HepG2 (cell line): ENCODE data around the gene MGMT. TPM values are rescaled to one million over a fixed set of nuclear protein-coding genes. Genes with fewer than 3 reads are reported as not detected.

Experiments used
- ATAC-seq: fragments of 200-7000 bp; cut with Tn5 transposase; 3 replicates; pipeline ENCODE4 v1.9.1; 2020; ENCODE audit warnings: mild to moderate bottlenecking, moderate library complexity
- BruUV-seq: library from RNA; stranded (reverse); fragments of 400-500 nt; replicated peaks from 2 replicates; lab custom pipeline; 2021; lab: Mats Ljungman, UMichigan
- CTCF ChIA-PET: fragments of 300-600 bp; formaldehyde crosslinking; extraction: SDS; loops from one replicate; lab custom pipeline; 2021; ENCODE audit warnings: low total read pairs, inconsistent platforms, low intra/inter-chr PET ratio; lab: Yijun Ruan, JAX
- POLR2A ChIA-PET: fragments of 350-600 bp; sonication (Branson Sonifier 250); formaldehyde crosslinking; loops from one replicate; lab custom pipeline; 2020; ENCODE audit warnings: antibody characterized with exemption, inconsistent platforms; lab: Yijun Ruan, JAX
- DNase-seq: peaks from one replicate; pipeline ENCODE4 v3.0.0-alpha.2; 2015; ENCODE audit warnings: low spot score
- FAIRE-seq: peaks from 3 replicates; lab custom pipeline; 2011; peaks lifted over from hg19 to GRCh38; lab: Jason Lieb, UNC
- H2AFZ ChIP-seq: one replicate; pipeline ENCODE4 v1.6.1; 2011; ENCODE audit warnings: low read length, inconsistent platforms
- H3K27ac ChIP-seq: fragments of 300-600 bp; 3 replicates; pipeline ENCODE4 v1.8.0; 2011; ENCODE audit warnings: mixed run types, mild to moderate bottlenecking, mixed read lengths, low read length, inconsistent platforms; ENCODE audit not compliant: insufficient read depth; ENCODE audit errors: extremely low read length
- H3K27me3 ChIP-seq, 2 experiments: fragments of 200-600 bp in 1 of 2; 2 replicates in 1 of 2; 3 replicates in 1 of 2; pipeline versions ENCODE4 v1.6.0 to v1.8.0; 2011; ENCODE audit warnings: low read length in 2 of 2, mild to moderate bottlenecking in 2 of 2, moderate library complexity in 2 of 2, inconsistent platforms in 1 of 2; ENCODE audit not compliant: insufficient read depth in 2 of 2, control insufficient read depth in 1 of 2
- H3K36me3 ChIP-seq, 2 experiments: fragments of 200-600 bp in 1 of 2; replicated peaks in 1 of 2; 2 replicates in 1 of 2; 3 replicates in 1 of 2; pipeline versions ENCODE4 v1.5.1 to v1.8.0; 2011; ENCODE audit warnings: low read length in 2 of 2, inconsistent platforms in 1 of 2; ENCODE audit not compliant: insufficient read depth in 2 of 2, control insufficient read depth in 1 of 2
- H3K4me1 ChIP-seq: 2 replicates; pipeline ENCODE4 v1.5.1; 2012; ENCODE audit warnings: low read length, inconsistent platforms; ENCODE audit not compliant: insufficient read depth
- H3K4me2 ChIP-seq: 2 replicates; pipeline ENCODE4 v1.6.0; 2011; ENCODE audit warnings: low read depth, low read length, inconsistent platforms
- H3K4me3 ChIP-seq, 3 experiments: fragments of 200-600 bp in 1 of 3; sonication (generic), shearing (Covaris generic) in 1 of 3; replicated peaks in 1 of 3; 2 replicates each; pipeline ENCODE4 v1.5.1; 2011 to 2016; ENCODE audit warnings: low read length in 3 of 3, inconsistent platforms in 2 of 3, low read depth in 2 of 3, mild to moderate bottlenecking in 2 of 3, control low read depth in 1 of 3, mixed read lengths in 1 of 3; ENCODE audit not compliant: insufficient read depth in 1 of 3
- H3K79me2 ChIP-seq: one replicate; pipeline ENCODE4 v1.6.1; 2011; ENCODE audit warnings: low read length, inconsistent platforms; ENCODE audit not compliant: insufficient read depth
- H3K9ac ChIP-seq: 2 replicates; pipeline ENCODE4 v1.6.0; 2011; ENCODE audit warnings: mild to moderate bottlenecking, low read depth, low read length, inconsistent platforms; ENCODE audit not compliant: insufficient read depth
- H3K9me3 ChIP-seq: 2 replicates; pipeline ENCODE4 v1.5.1; 2012; ENCODE audit warnings: mild to moderate bottlenecking, low read length
- H4K20me1 ChIP-seq: 2 replicates; pipeline ENCODE4 v1.6.0; 2011; ENCODE audit warnings: inconsistent platforms, mild to moderate bottlenecking, low read length, moderate library complexity; ENCODE audit not compliant: insufficient read depth
- PCBP1 ChIP-seq: fragments of 200-400 bp; formaldehyde crosslinking; IDR thresholded peaks from 2 replicates; pipeline ENCODE4 v1.6.1; 2017; ENCODE audit warnings: mild to moderate bottlenecking, low read depth, low read length, borderline replicate concordance
- SOX6 ChIP-seq, 2 experiments: fragments of 450-650 bp in 1 of 2; sonication (generic) in 1 of 2; formaldehyde crosslinking in 1 of 2; IDR thresholded peaks; 2 replicates each; pipeline versions ENCODE4 v1.4.0 to v1.6.1; 2017 to 2020; ENCODE audit warnings: antibody characterized with exemption in 1 of 2, mild to moderate bottlenecking in 1 of 2, missing genetic modification reagents in 1 of 2
- WGBS: methylation state at CpG from one replicate; pipeline ENCODE4 v1.1.6; 2017; ENCODE audit warnings: low lambda C conversion rate; 5-methylcytosine and 5-hydroxymethylcytosine counted together
- in situ Hi-C: cut with HindIII; loops from 2 replicates; pipeline ENCODE4 v1.10.0; 2017; ENCODE audit warnings: low pct_unique_long_range_greater_than_20kb; ENCODE audit not compliant: extremely low pct_ligation_motif_present
- intact Hi-C: fragments of 100-400 bp; cut with micrococcal nuclease; formaldehyde crosslinking; loops from one replicate; pipeline ENCODE4 v1.10.0; 2022; ENCODE audit not compliant: unreplicated experiment
- polyA plus RNA-seq, 8 experiments: library from polyadenylated mRNA; depleted of rRNA in 3 of 8; stranded (reverse) in 7 of 8; unstranded in 1 of 8; fragments of >200 nt; fragmentation: Illumina TruSeq in 4 of 8; extraction: Trizol in 4 of 8; gene quantifications; 2 replicates each; pipeline versions ENCODE4 v1.2.1 to v1.2.3, GENCODE V29; 2011 to 2016; ENCODE audit warnings: low read depth in 4 of 8, missing spikeins in 1 of 8, mixed read lengths in 1 of 8; ENCODE audit not compliant: insufficient read depth in 1 of 8
- total RNA-seq, 5 experiments: library from RNA; depleted of rRNA; stranded (reverse); fragments of >200 nt; fragmentation: Illumina TruSeq; extraction: Trizol; gene quantifications; 2 replicates each; pipeline ENCODE4 v1.2.3, GENCODE V29; 2016; ENCODE audit warnings: low read depth in 1 of 5
- TF ChIP-seq, protein P1 (sequence below): sonication (generic); formaldehyde crosslinking; IDR thresholded peaks from 2 replicates; pipeline ENCODE4 v1.4.0; 2020; ENCODE audit warnings: missing genetic modification reagents

The MGMT gene
- total and polyA plus RNA-seq, 2 of the 13 experiments (the other 11 are each of a cell fraction or from before 2014, with no cell fraction given): 12.0 to 19.5 TPM

DNA sequence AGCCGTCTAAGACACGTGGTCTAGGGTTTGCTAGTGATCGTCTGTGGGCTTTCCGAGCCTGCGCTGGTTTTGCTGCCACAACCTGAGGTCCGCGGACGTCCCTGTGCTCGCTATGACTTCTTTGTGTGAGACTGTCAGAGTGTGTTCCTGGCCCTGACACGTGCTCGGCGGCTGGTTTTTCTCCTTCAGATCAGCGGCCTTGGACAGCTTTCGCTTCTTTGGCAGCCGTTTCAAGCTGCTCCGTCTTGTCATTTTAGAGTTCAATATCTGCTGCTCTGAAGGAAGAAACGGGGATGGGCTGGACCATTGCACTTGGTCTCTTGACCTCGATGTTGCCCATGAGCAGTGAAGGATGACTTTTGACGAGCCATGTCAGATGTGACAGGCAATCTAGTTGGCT, 147.3 kb downstream of the MGMT start (continued):
- TF ChIP-seq, protein P1, sequence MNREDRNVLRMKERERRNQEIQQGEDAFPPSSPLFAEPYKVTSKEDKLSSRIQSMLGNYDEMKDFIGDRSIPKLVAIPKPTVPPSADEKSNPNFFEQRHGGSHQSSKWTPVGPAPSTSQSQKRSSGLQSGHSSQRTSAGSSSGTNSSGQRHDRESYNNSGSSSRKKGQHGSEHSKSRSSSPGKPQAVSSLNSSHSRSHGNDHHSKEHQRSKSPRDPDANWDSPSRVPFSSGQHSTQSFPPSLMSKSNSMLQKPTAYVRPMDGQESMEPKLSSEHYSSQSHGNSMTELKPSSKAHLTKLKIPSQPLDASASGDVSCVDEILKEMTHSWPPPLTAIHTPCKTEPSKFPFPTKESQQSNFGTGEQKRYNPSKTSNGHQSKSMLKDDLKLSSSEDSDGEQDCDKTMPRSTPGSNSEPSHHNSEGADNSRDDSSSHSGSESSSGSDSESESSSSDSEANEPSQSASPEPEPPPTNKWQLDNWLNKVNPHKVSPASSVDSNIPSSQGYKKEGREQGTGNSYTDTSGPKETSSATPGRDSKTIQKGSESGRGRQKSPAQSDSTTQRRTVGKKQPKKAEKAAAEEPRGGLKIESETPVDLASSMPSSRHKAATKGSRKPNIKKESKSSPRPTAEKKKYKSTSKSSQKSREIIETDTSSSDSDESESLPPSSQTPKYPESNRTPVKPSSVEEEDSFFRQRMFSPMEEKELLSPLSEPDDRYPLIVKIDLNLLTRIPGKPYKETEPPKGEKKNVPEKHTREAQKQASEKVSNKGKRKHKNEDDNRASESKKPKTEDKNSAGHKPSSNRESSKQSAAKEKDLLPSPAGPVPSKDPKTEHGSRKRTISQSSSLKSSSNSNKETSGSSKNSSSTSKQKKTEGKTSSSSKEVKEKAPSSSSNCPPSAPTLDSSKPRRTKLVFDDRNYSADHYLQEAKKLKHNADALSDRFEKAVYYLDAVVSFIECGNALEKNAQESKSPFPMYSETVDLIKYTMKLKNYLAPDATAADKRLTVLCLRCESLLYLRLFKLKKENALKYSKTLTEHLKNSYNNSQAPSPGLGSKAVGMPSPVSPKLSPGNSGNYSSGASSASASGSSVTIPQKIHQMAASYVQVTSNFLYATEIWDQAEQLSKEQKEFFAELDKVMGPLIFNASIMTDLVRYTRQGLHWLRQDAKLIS (CRISPR knock-in tag): no peak

DNA sequence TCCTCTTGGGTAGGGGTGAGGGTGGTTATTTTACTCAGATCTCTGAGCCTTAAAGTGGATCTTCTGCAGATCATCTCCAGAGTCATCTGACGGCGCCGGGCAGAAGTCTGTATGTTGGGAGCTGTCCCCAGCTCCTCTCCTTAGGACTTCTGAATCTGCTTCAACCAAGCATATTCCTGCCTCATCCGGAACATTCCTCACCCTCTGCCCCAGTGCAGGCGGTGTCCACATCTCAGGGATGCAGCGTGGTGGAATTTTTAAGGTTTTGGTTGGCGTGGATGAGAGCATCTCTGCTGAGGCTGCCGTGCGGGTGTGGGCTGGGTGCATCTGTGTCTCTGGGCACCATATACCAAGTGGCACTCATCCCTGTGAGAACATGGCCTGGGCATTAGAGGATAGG, 148.3 kb downstream of the MGMT start:
- Histone ChIP-seq H3K9me3 (peaks cover 12% of the 10 kb centered on the region; the same call in 1 of the 2 replicates), H3K4me1 (no peaks in the 10 kb centered on the region), H3K27ac (no peak overlapping the region), H3K9ac (no peak overlapping the region), H2AFZ (no peak overlapping the region), H3K79me2 (no peaks in the 10 kb centered on the region), H3K4me3 (no peak overlapping the region), H3K4me2 (no peak overlapping the region), H3K27me3 (no peaks in the 10 kb centered on the region; a peak in 1 of 5 replicates), H3K36me3 (no peaks in the 10 kb centered on the region), H4K20me1 (no peaks in the 10 kb centered on the region)
- intact Hi-C loops (no loop called here), in situ Hi-C loops (no loop called here)
- BruUV-seq: no TSS peak
- POLR2A ChIA-PET: no interaction called here
- 80% methylated on average over 9 of the region's 9 CpGs for WGBS
- CTCF ChIA-PET: no interaction called here
- DNase-seq (no peak), ATAC-seq (no peak)
- TF ChIP-seq SOX6 (IDR thresholded peaks at IDR 0.05): no peak
- no peak for TF ChIP-seq SOX6 (CRISPR knock-in tag; IDR thresholded peaks at IDR 0.05)
- TF ChIP-seq PCBP1: no peak
- TF ChIP-seq, all 625 proteins: peak for 0
- no peak for FAIRE-seq
